ENCODE measurements around the gene ADCY4. TPM values are rescaled to one million over a fixed set of nuclear protein-coding genes. Genes with fewer than 3 reads are reported as not detected.
A peak's percentile ranks its signal among the peaks of the same experiment; 100 is the strongest.

Gene ADCY4
- total and polyA plus RNA-seq, 2 of the 13 experiments (the other 11 are each of a cell fraction or from before 2014, with no cell fraction given): 0.03 TPM; not detected in 1

- TF ChIP-seq GMEB2 (CRISPR knock-in tag; IDR thresholded peaks at IDR 0.05; ENCODE audit: low read depth): peak; percentile 76
- TF ChIP-seq PCBP2 (optimal IDR thresholded peaks at IDR 0.05; ENCODE audit: low read depth, low read length, poor library complexity, severe bottlenecking): no peak
- peak; percentile 70 for TF ChIP-seq AHR (CRISPR knock-in tag; IDR thresholded peaks at IDR 0.05)
- peak; percentile 47; the same call in 1 of the 2 replicates for TF ChIP-seq ZNF30 (CRISPR knock-in tag; IDR thresholded peaks at IDR 0.05)
- no peak for TF ChIP-seq ZFP36 (IDR thresholded peaks at IDR 0.05; ENCODE audit: borderline replicate concordance, low read depth, low read length, partially characterized antibody)
- TF ChIP-seq ZNF292 (CRISPR knock-in tag; IDR thresholded peaks at IDR 0.05; ENCODE audit: borderline replicate concordance, low read depth): peak; percentile 96
- peak; percentile 98 for TF ChIP-seq ZNF510 (CRISPR knock-in tag; IDR thresholded peaks at IDR 0.05; ENCODE audit: low read depth)
- peak; percentile 78; the same call in 1 of the 2 replicates for TF ChIP-seq ARID5B (CRISPR knock-in tag; IDR thresholded peaks at IDR 0.05)
- peak; percentile 72; the same call in 1 of the 2 replicates for TF ChIP-seq CBFB (CRISPR knock-in tag; IDR thresholded peaks at IDR 0.05)
- peak; percentile 95; the same call in 1 of the 2 replicates for TF ChIP-seq GTF3A (CRISPR knock-in tag; conservative IDR thresholded peaks at IDR 0.05)
- TF ChIP-seq ZNF205 (CRISPR knock-in tag; IDR thresholded peaks at IDR 0.05): peak; percentile 85
- peak; percentile 100 for TF ChIP-seq ZNF784 (CRISPR knock-in tag; IDR thresholded peaks at IDR 0.05; ENCODE audit: borderline replicate concordance)
- no peak for TF ChIP-seq MBD4 (IDR thresholded peaks at IDR 0.05; ENCODE audit: borderline replicate concordance, low read length)
- no peak for TF ChIP-seq TMF1 (CRISPR knock-in tag; IDR thresholded peaks at IDR 0.05; ENCODE audit: low read depth)
- peak; percentile 36; the same call in 1 of the 2 replicates for TF ChIP-seq ZBTB37 (CRISPR knock-in tag; IDR thresholded peaks at IDR 0.05)
- TF ChIP-seq TEAD2 (CRISPR knock-in tag; IDR thresholded peaks at IDR 0.05): peak; percentile 84
- TF ChIP-seq SIN3B (IDR thresholded peaks at IDR 0.05; ENCODE audit: low read length): peak; percentile 98
- TF ChIP-seq HOXA7 (CRISPR knock-in tag; IDR thresholded peaks at IDR 0.05): no peak
- peak; percentile 79; the same call in 1 of the 2 replicates for TF ChIP-seq ZSCAN20 (CRISPR knock-in tag; IDR thresholded peaks at IDR 0.05; ENCODE audit: borderline replicate concordance)
- 0 out of 2 replicates have a peak, but pooled peaks have one; percentile 20 for TF ChIP-seq STAT5B (CRISPR knock-in tag; IDR thresholded peaks at IDR 0.05)
- TF ChIP-seq TSC22D2 (CRISPR knock-in tag; IDR thresholded peaks at IDR 0.05; ENCODE audit: borderline replicate concordance): peak; percentile 96
- peak; percentile 60 for TF ChIP-seq SP2 (CRISPR knock-in tag; IDR thresholded peaks at IDR 0.05)
Observed at GRCh38 chr14:24299255-24300191, 35.3 kb downstream of the ADCY4 start, which contains the start of the genes DHRS1 and NOP9 (continued).

Measured in HepG2 (cell line).